G401 (cell line): ENCODE measurements around the gene ZNF521. TPM values are rescaled to one million over a fixed set of nuclear protein-coding genes. Genes with fewer than 3 reads are reported as not detected.
A peak's percentile ranks its signal among the peaks of the same experiment; 100 is the strongest.

Source experiments
- DNase-seq: peaks from one replicate; pipeline ENCODE4 v3.0.0-alpha.2; 2015; ENCODE audit warnings: low spot score
- in situ Hi-C: cut with HindIII; loops from 2 replicates; pipeline ENCODE4 v1.10.0; 2016; ENCODE audit warnings: low sequenced_read_pairs, mixed read lengths
- total RNA-seq: library from RNA; depleted of rRNA; stranded (reverse); fragments of >200 nt; shearing (Covaris generic); gene quantifications from 2 replicates; pipeline ENCODE4 v1.2.3, GENCODE V29; 2014

The ZNF521 gene
- total RNA-seq, 1 experiment from 2014 or later, result 87.6 TPM

DNA sequence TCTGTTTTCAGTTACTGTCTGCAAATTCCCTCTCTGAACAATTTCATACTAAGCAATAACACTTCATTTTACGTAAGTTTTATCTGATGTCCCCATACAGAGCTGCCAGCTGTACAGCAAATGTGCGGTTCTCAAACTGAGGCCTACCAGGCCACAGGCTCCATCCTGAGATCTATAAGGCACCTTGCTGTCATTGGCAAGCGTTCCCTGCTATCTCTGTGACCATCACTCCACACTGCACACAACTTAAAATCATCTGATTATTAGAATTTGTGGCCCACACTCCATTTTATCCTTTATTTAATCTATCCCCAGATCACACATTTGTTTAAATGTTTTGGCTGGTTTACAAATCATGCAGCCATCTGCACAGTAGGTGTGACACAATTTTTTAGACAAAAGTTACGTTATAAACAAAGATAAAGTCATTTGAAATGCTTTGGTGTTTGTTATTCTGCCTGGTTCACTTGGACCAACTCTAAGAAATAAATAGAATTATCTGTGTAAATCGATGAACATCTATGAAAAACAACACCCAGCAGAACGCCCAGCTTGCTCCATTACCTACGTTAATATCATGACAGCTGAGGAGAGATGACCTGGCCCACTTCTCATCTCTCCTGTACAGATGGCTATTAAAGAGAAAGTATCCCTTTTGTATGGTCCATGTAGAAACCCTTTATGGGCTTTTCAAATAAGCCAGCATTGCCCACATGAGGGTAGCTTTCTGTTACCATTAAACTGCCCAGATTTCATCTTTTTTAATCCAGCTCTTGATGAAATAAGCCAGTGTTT lies 162.4 kb downstream of the ZNF521 start:
- DNase-seq, result peak; percentile 85
- in situ Hi-C loops, result no loop called here

DNA sequence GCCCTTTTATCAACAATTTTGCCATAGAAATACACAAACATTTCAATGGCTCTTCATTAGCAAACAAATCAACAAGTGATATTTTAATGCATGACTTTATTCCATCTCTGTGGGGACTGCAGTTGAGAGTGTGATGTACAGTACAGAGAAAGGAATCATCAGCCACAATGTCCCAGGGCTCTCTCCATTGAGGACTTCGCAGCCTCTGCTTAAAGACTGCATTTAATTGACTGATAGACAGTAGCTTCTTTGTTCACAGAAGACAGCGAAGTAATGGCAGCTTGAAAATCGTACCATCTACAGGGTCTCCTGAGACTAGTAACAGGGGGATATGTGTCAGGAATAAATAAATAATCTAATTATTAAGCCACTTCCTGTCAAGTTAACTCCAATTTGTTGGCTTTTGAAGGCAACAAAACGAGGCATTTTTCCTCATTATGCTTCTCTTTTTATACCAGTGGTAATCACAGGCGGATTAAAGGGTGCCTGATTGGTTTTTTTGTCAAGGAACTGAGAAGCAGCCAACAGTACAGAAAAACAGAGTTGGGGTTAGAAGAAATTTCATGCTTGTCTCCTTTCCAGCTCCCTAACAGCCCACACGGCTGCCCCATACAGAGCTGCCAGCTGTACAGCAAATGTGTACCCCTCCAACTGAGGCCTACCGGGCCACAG lies 164.3 kb downstream of the ZNF521 start:
- in situ Hi-C loops, result no loop called here
- peak; percentile 90 for DNase-seq

DNA sequence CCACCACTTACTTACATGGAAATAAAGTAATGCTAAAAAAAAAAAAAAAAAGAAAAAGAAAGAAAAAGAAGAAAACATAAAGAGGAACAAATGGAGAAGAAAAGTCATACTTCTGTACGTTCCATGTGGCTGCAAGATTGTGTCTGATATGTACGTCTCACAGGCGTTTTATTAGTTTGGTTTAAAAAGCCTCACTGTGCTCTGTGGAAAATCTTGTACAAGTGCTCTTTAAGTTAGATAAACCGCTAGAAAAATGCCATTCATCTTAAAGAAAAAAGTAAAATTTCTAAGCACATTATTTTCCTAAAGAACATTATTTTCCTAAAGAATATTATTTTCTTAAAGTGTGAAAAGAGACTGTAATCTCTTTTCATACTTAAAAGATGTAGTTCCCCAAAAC lies 165.1 kb downstream of the ZNF521 start:
- no peak for DNase-seq
- in situ Hi-C loops, result no loop called here

DNA sequence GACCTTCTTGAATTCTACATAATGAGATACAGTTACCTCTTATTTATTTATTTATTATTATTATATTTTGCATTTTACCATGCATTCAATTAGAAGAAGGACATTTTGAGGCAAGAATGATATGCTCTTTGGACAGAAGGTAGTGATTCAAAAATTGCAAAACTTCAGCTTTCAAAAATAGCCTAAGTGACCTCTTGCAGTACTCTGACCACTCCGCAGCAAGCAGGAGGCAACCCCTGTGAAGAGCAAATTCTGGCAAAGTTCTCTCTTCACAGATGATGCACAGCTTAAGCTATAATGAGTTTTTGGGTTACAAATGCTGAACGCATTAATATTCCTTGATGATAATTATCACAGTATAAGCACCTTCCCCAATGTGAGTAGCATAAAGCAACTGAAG lies 170.0 kb downstream of the ZNF521 start:
- DNase-seq, result no peak
- in situ Hi-C loops, result no loop called here

DNA sequence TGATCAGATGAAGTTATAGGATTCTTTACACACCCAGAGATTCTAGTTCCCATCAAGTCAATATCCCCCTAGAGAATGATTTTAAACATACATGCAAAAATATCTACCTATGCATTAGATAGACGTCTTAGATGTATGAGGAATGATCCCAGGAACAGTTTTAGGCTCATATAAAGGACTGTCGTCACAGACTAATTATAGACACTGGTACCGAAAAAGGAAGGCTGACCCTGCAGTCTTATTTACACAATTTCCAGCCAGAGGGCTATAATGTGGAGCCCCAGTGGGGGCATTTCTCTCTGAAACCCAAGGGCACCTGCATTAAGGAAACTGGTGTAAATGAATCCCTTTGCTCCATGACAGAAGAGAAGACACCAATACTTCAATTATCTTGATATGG lies 170.4 kb downstream of the ZNF521 start:
- no peak for DNase-seq
- in situ Hi-C loops, result no loop called here

DNA sequence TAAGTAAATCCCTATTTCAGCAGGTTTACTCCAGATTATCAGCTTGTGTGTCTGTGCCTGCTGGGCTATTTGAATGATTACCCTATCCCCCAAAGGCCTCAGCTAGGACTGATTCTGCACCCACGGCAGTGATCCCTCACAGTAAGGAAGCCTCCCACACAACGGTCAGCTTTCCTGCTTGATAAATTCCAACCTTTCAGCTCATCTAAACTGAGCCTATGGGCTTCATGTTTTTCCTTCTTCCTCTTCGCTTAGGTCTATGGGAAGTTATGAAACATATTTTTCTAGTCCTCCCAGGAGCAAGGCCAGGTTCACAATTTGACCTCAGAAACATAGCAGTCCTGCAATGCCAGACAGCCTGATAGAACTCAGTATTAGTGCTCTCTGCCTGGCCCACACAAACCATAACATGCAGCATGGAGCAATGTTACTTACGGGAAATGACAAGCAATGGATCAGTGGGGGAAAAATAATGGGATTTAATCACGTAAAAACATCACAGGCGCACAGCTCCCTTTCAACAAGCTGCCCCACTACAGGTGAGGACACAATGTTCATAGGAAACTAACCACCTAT lies 170.9 kb downstream of the ZNF521 start:
- no peak for DNase-seq
- in situ Hi-C loops, result no loop called here

DNA sequence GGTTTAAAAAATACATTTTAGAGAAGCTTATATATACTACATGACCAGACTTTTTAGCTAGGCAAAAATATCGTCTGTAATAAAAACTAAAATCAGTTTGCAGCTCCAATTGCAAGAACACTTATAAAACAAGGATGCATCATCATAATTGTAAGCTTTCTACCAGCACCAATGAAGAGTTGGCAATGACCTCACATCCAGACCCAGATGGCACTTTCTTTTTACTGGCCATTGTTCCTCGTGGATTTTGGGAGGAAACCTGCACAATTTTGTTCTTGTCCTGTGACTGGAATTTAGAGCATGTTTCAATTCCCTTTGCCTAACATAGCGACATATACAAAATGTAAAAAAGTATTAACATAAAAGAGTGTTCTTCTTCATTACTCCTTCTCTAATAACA lies 174.3 kb downstream of the ZNF521 start:
- in situ Hi-C loops, result no loop called here
- peak; percentile 91 for DNase-seq

DNA sequence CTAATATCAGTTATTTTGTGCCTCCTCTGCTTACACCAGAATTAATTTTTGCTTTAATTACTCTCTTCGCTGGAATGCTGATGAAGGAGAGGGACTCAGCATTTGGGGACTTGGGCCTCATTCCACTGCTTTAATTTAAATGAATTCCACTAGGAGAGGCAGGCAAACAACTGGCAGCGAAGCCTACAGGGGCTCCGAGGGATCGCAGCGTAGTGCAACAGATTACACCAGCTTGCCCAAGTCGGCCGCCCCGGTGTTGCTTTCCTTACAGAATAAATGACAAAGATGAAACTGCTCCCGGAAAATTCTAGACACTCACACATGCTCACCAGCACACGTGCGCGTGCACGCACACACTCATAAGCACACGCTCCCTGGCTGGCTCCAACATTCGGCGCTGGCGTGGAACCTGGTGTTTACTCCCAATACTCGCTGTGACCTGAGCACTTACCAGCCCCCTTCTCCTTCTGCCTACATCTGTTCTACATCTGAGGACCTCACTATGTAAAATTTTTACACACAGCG lies 175.4 kb downstream of the ZNF521 start:
- in situ Hi-C loops, result no loop called here
- DNase-seq, result no peak

DNA sequence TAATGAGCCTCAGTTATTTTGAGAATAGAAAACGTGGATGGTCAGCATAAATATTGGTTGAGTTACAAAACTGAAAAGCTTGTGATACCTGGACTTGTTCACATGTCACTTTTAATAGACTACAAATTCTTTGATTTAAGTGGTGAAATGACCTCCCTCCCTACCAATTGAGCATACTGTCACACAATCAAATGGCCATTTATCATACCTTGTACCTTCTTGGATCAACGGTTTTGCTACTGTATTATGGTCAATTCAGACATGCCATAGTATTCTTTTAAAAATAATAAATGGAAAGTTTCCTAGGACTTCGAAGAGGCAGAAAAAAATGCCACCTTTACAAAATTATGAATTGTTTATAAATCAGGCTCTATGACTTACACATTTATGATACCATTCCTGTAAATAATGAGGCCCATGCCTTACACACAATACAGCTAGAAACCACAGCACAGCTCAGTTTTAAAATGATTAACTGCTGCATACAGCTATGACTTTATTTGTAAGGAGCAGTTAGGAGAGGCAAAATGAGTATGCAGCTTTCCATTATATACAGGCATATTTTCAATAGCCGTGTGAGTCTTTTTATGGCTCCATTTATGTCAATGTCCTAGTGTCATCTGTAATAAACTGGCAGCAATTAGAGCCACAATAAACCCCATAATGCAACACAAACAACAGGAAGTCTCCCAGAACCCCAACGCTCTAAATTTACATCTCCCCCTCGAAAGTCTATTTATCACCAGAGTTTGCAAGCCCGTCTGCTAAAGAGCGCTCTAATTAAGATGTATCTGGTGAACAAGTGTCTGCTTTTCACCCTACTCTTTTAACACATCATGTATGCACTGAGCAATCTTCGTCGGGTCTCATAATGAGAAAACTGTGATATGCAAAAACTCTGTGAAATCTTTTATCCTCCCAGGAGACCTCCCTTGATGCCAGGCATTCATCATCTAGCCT lies 176.1 kb downstream of the ZNF521 start:
- no peak for DNase-seq
- in situ Hi-C loops, result no loop called here

DNA sequence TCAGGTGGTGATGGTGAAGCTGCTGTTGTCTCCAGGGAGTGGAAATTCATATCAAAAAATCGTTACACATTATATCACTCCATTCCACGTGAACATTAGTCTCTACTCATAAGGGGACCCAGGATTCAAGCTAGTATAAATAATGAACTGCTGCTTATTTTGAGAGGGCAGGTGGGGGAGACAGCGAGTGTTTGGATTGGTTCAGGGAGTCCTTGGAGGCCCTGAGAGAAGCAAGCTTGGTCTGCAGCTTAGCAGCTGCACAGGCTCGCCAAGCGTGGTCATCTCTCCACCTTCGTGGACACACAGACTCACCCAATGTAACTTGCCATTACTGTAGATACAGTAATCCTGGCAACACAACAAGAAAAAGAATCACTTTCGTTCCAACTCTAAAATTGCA lies 177.6 kb downstream of the ZNF521 start:
- in situ Hi-C loops, result no loop called here
- peak; percentile 44 for DNase-seq

DNA sequence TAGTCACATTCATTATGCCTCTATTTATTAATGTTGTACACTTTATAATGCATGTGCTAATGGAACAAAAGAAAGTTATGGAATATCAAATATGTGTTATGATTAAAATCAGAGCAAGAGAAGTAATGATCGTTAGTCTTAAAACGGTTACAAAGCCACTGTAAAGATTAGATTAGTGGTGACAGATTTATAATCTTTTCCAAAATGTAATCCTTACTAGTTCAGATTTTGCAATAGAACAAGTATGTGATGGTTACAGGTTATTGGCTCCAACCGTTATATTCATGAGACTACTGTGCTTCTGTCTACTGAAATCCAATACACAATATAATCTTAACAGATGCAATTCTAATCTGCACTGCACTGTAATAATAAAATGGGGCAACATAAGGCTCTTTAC lies 180.6 kb downstream of the ZNF521 start:
- peak; percentile 25 for DNase-seq
- in situ Hi-C loops, result no loop called here

DNA sequence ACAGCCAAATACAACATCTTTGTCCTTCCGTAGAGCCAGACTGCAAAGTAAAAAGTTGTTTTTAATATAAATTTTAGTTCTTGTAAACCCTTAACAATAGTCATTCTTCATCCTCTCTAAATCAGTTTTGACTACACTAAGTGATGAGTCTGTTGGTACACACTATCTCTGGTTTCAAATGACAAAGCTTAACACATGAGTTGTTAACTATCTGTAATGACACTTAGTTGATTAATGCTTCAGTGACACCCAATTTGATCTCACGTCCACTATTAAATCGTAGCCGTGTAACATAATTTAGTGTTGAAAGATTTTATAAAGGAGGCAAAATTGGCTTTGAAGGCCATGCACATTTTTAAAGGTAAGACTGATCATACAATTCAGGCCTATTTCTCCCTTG lies 181.6 kb downstream of the ZNF521 start:
- in situ Hi-C loops, result no loop called here
- DNase-seq, result no peak

DNA sequence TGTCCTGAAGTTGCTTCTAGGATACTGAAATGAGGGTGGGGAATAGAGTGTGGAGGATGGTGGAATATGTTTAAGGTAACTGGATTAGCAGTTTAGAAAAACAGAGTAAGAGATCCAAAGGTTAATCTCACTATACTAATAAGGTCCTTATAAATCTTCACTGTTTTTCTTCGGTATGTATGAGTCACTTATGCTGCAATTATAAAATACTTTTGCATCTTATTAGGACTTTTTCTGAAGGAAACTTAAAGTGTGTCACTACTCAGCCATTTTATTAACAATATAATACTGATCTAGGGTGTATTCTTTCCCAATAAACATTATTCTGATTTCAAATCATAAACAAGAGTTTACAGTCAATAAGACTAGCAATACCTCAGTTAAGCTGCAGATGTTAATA lies 182.3 kb downstream of the ZNF521 start:
- DNase-seq, result no peak
- in situ Hi-C loops, result no loop called here

DNA sequence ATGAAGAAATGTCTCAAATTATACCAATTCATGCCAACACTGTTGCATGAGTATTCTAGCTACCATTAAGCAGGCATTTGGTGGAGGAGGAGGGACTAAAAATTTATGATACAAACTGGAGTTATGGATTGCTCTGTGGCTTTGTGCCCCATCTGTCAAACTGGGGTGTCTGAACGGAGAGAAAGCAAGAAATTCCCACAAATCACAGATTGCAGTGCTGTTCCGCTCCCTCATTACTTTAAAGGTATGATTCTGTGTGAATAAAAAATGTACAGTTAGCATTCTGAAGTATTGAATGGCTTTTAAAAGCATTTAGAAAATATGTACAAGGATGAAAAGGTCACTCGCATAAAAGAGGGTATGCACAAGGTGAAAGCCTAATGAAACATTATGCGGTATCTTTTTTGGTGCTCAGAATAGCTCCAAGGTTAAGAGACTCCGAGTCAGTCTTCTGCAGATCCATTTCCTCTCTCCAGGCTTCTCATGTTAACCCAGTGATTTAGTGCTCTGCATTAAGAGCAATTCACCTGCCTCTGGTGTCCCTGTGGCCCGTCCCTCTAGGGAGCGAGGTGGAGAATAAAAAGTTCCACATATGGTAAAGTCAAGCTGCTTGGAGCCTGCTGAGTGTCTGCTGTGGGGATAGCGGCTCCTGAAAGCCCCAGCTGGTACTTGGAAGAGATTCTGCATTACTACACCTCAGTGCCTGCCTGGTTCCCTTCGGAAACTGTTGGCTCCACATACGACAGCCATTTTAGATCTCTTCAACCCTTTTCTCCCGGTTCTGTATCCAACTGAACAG lies 184.2 kb downstream of the ZNF521 start:
- peak; percentile 98 for DNase-seq
- in situ Hi-C loops, result no loop called here

DNA sequence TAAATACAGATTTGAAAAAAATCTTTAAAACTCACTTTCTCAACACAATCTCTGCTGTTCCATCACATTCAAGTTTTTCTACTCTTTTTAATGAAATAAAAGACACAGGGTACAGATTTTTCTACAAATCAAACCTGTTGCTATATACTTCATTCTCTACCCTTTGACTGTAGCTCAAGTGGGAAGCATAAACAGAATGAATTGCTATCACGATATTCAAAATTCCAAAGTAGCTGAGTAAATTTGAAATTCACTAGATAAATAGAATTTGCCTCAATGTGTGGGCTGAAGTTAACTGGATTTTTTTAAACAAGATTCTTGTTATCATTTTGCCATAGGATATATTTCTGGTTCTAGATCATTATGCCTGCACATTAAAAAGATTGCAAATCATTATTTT lies 185.9 kb downstream of the ZNF521 start:
- no peak for DNase-seq
- in situ Hi-C loops, result no loop called here

DNA sequence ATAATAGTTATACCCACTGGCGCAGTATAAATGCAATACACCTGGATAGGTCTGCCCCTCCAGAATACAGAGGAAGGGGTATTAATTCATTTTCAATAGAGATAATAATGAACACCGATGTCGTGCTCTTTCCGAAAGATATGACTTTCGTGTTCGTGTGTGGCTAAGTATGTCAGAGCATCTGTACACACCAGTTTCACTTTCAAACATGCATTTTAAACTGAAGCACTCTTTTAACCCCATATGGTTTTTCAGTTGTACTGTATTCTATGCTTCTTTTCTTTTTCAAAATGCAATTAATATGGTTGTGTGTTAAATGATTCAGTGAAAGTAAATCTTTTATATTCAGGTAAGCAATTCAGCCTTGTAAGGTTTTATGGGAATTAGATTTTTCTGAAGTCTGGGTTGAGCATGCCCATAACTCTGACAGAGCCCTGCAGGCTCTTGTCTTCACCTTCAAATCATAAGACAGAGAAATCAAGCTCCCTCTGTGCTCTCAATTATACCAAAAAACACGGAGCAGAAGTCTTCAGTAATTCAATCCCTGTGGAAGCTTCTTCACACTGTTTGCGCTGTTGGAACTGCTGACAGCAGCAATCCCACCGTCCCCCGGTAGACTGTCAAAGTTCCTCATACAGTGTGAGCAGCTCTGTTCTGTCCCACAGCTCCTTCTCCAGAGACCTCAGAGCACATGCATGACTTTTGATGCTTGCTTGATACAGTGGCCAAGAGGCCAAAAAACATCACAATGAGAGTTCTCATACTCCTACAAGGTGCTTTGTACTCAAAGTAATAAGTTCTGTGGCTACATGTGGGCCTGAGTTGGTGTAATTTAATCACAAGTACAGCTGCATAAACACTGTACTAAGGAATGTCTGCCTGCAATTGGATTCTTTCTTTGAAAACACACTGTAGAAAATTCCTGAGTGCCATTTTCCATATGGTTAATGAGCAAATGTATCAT lies 186.8 kb downstream of the ZNF521 start:
- DNase-seq, result peak; percentile 69
- in situ Hi-C loops, result no loop called here

DNA sequence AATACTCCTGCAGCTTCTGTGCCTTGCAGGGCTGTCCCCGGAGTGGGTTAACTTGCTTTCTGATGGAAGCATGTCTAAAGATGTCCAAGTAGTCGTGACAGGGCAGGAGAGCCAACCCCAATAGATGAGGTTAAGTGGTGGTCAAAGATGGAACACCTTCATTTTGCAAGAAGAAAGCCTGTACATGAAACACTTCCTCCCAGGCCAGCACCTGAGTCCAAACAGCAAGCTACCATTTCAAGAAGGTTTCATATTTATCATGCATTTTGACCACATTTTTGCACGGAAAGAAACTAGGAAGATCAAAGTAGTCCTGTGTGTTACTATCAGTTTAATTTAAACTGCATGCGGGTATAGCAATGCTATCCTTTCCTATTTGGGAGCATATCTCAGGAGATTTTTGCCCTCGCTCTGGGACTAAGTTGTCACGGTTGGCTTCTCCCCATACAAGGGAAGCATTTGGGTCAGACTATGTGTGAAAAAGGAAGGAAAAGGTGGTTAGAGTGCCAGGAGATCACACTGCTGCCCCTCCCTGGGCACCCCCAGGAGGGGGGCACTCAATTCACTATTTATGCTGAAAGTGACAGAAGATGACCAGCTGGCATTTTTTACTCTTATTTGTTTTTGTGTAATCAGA lies 187.6 kb downstream of the ZNF521 start:
- in situ Hi-C loops, result no loop called here
- DNase-seq, result peak; percentile 84
